Small intestine (tissue), 7 donors: ENCODE results near the gene RGS16. TPM values are rescaled to one million over a fixed set of nuclear protein-coding genes. Genes with fewer than 3 reads are reported as not detected.
A peak's percentile ranks its signal among the peaks of the same experiment; 100 is the strongest.

ENCODE experiments used
- DNase-seq, 2 donors: peaks; one replicate each; pipeline versions ENCODE4 v3.0.0 to v3.0.0-alpha.2; 2013
- FAIRE-seq: peaks from 2 replicates; lab custom pipeline; 2012; peaks lifted over from hg19 to GRCh38; lab: Jason Lieb, UNC
- H3K27ac ChIP-seq, 3 donors: one replicate each; pipeline ENCODE4 v1.5.1; 2013; ENCODE audit warnings: low read length in 2 of 3, mild to moderate bottlenecking in 2 of 3, control low read depth in 1 of 3, inconsistent platforms in 1 of 3, low read depth in 1 of 3, moderate library complexity in 1 of 3
- H3K27me3 ChIP-seq, 3 donors: one replicate each; pipeline ENCODE4 v1.6.1; 2013; ENCODE audit warnings: low read length in 3 of 3, inconsistent platforms in 1 of 3; ENCODE audit not compliant: control insufficient read depth in 3 of 3, insufficient read depth in 3 of 3
- H3K36me3 ChIP-seq, 3 donors: one replicate each; pipeline ENCODE4 v1.6.1; 2013; ENCODE audit warnings: low read length in 3 of 3, inconsistent platforms in 1 of 3, low read depth in 1 of 3, mild to moderate bottlenecking in 1 of 3, moderate library complexity in 1 of 3; ENCODE audit not compliant: control insufficient read depth in 3 of 3, insufficient read depth in 2 of 3
- H3K4me1 ChIP-seq, 3 donors: one replicate each; pipeline ENCODE4 v1.6.1; 2013; ENCODE audit warnings: low read length in 2 of 3, inconsistent platforms in 1 of 3, low read depth in 1 of 3, mild to moderate bottlenecking in 1 of 3, moderate library complexity in 1 of 3; ENCODE audit not compliant: control insufficient read depth in 3 of 3, insufficient read depth in 2 of 3
- H3K4me3 ChIP-seq, 3 donors: one replicate each; pipeline ENCODE4 v1.5.1; 2013; ENCODE audit warnings: low read length in 3 of 3, control low read depth in 1 of 3, inconsistent platforms in 1 of 3, low read depth in 1 of 3, mild to moderate bottlenecking in 1 of 3, moderate library complexity in 1 of 3
- H3K9me3 ChIP-seq, 2 donors: one replicate each; pipeline ENCODE4 v1.6.1; 2013; ENCODE audit warnings: low read depth in 1 of 2, low read length in 1 of 2; ENCODE audit not compliant: control insufficient read depth in 2 of 2, insufficient read depth in 1 of 2
- WGBS, 3 donors: extraction: QIAGEN DNeasy Blood & Tissue Kit; methylation state at CpG; one replicate each; pipeline ENCODE4 v1.1.7; 2013; 5-methylcytosine and 5-hydroxymethylcytosine counted together
- polyA plus RNA-seq, 4 donors: library from polyadenylated mRNA; stranded (reverse) in 3 of 4; unstranded in 1 of 4; fragments of 200-250 nt in 3 of 4; fragments of 120-200 nt in 1 of 4; gene quantifications; one replicate each; pipeline versions ENCODE4 v1.2.1 to v1.2.3, GENCODE V29; 2013
- donor health status: healthy with polysubstance abuse.
- donor health status: control.
- donor health status: control.
- donor health status: Bipolar disorder and iron deficiency.
- donor health status: healthy.

The RGS16 gene
- polyA plus RNA-seq, 4 donors = 0.27 to 2.8 (median 0.88) TPM

DNA sequence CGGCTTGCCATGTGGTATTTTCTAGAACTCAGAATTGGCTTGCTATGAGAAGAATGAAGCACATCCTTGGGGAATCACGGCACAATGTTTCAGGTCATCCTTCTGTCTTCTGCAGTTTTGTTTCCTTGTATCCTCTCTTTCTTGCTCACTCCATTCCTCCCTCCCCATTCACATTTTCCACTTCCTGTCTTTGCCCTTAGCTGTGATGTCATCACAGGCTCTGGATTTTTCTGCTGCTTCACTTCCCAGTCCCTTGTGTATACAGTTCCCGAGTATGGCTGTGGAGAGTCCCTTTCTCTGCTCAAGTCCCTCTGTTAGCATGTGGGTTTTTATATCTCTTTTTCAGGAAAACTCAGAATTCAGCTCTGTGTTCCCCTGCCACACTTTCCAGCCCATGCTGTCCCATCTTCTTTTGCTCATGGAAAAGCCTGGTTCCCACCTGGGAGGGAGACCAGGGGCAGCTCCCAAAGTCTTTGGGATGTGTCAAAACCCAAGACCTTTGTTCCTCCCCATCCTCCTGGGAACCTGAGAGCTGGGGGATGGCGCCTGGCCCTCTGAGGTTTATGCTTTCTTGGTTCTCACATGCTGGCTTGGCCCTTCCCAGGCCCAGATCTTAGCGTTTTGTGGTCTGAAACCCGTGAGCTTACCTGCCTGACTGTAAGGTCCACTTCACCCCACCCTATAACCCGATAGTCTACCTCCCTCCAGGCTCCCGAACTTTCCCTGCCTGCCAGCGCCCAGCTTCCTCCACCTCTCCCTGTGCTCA is 4.8 kb upstream of the RGS16 start:
- DNase-seq (peak in 1 of 2 donors; percentile 23), FAIRE-seq (no peak)
- 82 to 91% (median 90%) methylated on average over 9 of the region's 9 CpGs for WGBS, 3 donors
- H3K36me3 ChIP-seq = no peaks in the 10 kb centered on the region
- no peaks in the 10 kb centered on the region for H3K9me3 ChIP-seq
- peaks cover 0 to 45% (median 2%) of the 10 kb centered on the region in 3 donors for H3K27me3 ChIP-seq
- H3K4me1 ChIP-seq = peaks cover 0 to 7% (median 0%) of the 10 kb centered on the region in 3 donors
- H3K27ac ChIP-seq = peak overlapping the region in 1 of 3 donors; percentile 3
- H3K4me3 ChIP-seq = no peak overlapping the region

DNA sequence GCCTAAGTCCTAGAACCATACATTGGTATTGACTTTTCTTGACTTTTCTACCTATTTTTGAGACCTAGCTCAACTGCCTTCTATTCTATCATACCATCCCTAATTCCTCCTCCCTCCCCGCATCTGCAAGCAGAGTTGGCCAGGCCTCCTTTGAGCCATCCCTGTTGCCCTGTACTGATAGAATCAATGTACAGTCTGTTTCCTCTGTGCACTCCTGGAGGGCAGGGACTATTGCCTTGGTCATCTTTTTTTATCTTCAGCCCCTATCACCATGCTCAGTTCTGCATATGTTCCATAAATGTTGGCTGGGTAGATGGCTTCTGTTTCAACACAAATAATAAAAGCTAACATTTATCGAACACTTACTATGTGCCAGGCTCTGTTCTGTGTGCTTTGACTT is 4.0 kb upstream of the RGS16 start:
- FAIRE-seq = no peak
- no peaks in the 10 kb centered on the region for H3K9me3 ChIP-seq

DNA sequence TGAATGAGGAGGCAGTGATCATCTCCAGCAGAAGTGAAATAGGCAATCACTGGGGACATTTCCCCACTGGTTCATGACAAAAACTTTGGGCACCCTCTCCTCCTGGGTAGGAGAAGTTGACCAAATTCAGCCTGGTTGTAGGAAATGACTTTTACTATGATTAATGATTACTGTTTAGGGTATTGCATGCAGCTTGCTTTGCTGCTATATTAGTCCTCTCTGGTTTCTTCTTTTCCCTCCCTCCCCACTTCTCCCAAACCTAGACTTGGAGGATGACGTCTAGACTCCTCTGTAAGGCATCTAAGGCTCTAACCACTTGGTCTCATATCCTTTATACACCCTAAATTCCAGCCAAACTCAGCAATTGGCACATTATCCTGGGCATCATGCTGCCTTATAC is 3.4 kb upstream of the RGS16 start:
- Histone ChIP-seq H3K4me3 (no peak overlapping the region), H3K27ac (no peak overlapping the region), H3K9me3 (no peaks in the 10 kb centered on the region), H3K4me1 (peaks cover 0 to 9% (median 0%) of the 10 kb centered on the region in 3 donors), H3K36me3 (no peaks in the 10 kb centered on the region), H3K27me3 (peaks cover 0 to 42% (median 0%) of the 10 kb centered on the region in 3 donors)
- WGBS, 3 donors = 73 to 93% (median 89%) methylated on average over 1 of the region's 1 CpG
- DNase-seq (no peak), FAIRE-seq (no peak)

More for the DNA sequence above, 4.0 kb upstream of the RGS16 start:
- peaks cover 0 to 9% (median 0%) of the 10 kb centered on the region in 3 donors for H3K4me1 ChIP-seq
- 64 to 91% (median 89%) methylated on average over 2 of the region's 2 CpGs for WGBS, 3 donors
- H3K27ac ChIP-seq = no peak overlapping the region
- H3K27me3 ChIP-seq = peaks cover 0 to 42% (median 0%) of the 10 kb centered on the region in 3 donors
- DNase-seq = no peak
- H3K36me3 ChIP-seq = no peaks in the 10 kb centered on the region
- H3K4me3 ChIP-seq = no peak overlapping the region

DNA sequence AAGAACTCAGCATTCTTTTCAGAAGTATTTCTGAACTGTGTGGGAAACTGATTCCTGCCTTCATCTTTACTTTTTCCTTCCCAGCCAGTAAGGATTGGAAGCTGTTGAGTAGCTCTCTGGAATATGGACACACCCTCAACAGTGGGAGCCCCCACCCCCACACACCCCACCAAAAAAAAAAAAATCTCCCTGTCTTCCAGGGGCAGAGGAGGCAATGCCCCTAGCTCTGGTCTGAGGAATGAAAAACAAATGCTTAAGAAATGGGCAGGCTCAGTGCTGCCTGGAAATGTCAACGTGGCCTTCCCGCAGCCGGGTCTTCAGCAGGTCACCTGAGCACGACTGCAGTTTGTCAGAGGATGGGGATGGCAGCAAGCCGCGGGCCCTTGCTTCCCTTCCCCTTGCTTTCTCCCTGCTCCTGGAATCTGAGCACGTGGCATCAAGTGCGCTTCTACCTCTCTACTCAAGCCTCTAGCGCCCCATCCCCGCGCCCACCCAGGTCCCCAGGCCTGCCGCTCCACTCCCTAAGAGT is 479 bp downstream of the RGS16 start:
- Histone ChIP-seq H3K36me3 (peaks cover 0 to 3% (median 0%) of the 10 kb centered on the region in 3 donors), H3K27me3 (peaks cover 0 to 32% (median 0%) of the 10 kb centered on the region in 3 donors), H3K27ac (peak overlapping the region in 1 of 3 donors; percentile 18), H3K4me3 (peak overlapping the region in 2 of 3 donors; percentile 38 to 41), H3K4me1 (peaks cover 0 to 9% (median 0%) of the 10 kb centered on the region in 3 donors), H3K9me3 (no peaks in the 10 kb centered on the region)
- 2 to 4% (median 3%) methylated on average over 12 of the region's 12 CpGs for WGBS, 3 donors
- DNase-seq (no peak), FAIRE-seq (no peak)

DNA sequence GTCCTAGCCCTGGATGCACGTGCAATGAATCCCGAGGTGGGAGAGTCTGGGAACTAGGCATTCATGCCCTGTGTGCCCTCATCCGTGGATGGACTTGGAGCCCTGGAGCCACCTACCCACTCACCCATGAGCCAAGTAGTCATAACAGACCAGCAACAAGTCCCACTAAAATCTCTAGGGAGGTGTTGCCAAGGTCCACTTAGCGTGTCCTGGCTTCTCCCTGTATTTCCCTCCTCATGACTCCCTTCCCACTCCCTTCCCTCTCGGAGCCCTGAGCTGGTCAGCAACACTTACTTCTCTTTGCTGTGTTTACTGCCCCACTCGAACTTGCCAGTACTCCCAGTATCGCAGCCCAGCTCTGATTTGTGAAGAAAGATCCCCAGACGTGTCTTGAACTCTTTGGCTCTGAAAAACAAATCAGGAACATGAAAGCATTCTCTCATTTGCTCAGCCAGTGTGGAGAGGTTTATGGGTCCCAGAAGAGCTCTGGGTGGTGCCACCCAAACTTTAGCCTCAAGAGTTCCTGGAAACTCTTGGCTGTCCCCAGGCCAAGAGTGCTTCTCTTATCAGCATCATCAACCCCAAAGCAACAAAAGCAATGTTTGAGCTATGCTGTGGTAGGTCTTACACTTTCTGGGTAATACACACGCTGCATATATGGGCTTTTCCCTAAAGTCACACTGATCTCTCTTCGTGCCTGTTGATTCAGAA is 1.1 kb downstream of the RGS16 start:
- H3K9me3 ChIP-seq = no peaks in the 10 kb centered on the region
- peaks cover 0 to 30% (median 0%) of the 10 kb centered on the region in 3 donors for H3K27me3 ChIP-seq
- 58 to 74% (median 73%) methylated on average over 10 of the region's 10 CpGs for WGBS, 3 donors
- FAIRE-seq = no peak
- H3K4me1 ChIP-seq = peaks cover 0 to 9% (median 0%) of the 10 kb centered on the region in 3 donors
- no peak for DNase-seq
- no peak overlapping the region for H3K4me3 ChIP-seq
- H3K36me3 ChIP-seq = peaks cover 0 to 3% (median 0%) of the 10 kb centered on the region in 3 donors
- H3K27ac ChIP-seq = no peak overlapping the region

DNA sequence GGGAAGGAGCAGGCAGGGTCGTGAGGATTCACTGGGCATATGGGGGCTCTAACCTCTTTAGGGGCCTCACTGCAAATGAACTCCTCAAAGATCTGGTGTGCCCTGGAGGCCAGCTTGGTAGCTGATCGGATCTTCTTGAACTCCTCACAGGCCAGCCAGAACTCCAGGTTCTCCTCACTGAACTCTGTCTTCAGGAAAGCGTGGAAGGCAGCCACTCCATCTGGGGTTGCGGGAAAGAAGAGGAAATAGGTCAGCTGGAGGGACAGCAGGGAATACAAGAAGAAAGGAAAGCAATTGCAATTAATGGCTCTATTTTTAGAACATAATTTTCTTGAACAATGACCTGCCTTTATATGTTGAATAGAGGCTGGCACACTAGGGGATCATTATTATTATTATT is 2.3 kb downstream of the RGS16 start:
- no peak for DNase-seq
- H3K4me3 ChIP-seq = no peak overlapping the region
- peaks cover 0 to 9% (median 0%) of the 10 kb centered on the region in 3 donors for H3K4me1 ChIP-seq
- FAIRE-seq = no peak
- no peaks in the 10 kb centered on the region for H3K9me3 ChIP-seq
- H3K27ac ChIP-seq = no peak overlapping the region
- 75 to 80% (median 80%) methylated on average over 4 of the region's 4 CpGs for WGBS, 3 donors
- H3K27me3 ChIP-seq = peaks cover 0 to 22% (median 0%) of the 10 kb centered on the region in 3 donors
- H3K36me3 ChIP-seq = peaks cover 0 to 3% (median 0%) of the 10 kb centered on the region in 3 donors

DNA sequence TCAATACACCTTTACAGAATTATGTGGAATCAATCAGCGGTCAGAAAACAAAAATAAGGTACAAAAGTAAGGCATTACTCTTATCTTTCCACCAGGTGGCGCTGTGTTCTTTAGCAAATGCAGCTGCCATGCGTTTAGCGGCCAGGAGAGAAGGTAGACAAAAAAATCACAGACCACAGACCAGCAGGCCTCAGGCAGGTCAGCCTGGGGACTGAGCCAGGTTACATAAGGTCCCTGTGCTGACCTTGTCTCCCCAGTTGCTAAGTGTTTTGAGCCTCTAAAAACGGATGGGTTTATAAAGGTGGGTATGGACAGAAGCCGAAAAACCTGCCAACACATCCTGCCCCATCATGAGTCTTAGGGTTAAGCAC is 2.8 kb downstream of the RGS16 start:
- H3K9me3 ChIP-seq = no peaks in the 10 kb centered on the region
- peaks cover 0 to 9% (median 0%) of the 10 kb centered on the region in 3 donors for H3K4me1 ChIP-seq
- WGBS, 3 donors = 22 to 28% (median 26%) methylated on average over 6 of the region's 6 CpGs
- H3K27me3 ChIP-seq = peaks cover 0 to 22% (median 0%) of the 10 kb centered on the region in 3 donors
- DNase-seq (peak; percentile 79 to 81), FAIRE-seq (no peak)
- H3K4me3 ChIP-seq = no peak overlapping the region
- H3K27ac ChIP-seq = no peak overlapping the region
- peaks cover 0 to 3% (median 0%) of the 10 kb centered on the region in 3 donors for H3K36me3 ChIP-seq

DNA sequence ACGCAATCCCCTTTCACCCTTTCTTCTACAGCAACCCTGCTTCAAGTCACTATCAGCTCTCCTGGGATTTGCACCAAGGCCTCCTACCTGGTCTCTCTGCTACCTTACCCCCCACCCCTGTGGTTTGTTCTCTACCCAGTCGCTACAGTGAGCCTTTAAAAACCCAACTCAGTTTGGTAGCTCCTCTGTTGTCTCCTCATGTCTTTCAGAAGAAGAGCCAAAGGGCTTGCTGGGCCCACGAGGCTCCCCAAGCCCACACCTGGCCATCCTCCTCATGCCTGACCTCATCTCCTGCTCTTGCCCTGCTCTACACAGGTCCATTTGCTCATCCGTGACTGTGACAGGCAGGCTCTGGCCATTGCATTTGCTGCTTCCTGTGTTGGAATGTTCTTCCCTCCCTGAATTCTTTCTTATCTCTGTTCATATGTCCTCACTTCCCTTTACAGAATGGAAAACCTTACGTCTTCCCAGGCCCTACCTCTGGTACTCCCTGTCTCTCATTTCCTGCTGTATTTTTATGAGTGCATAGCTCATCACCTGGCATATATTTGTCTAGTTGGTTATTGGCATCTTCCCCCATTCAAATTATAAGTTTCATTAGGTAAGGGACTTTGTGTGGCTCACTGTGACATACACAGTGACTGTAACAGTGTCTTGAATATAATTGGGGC is 3.3 kb downstream of the RGS16 start:
- Histone ChIP-seq H3K36me3 (peaks cover 0 to 3% (median 0%) of the 10 kb centered on the region in 3 donors), H3K9me3 (no peaks in the 10 kb centered on the region), H3K4me3 (no peak overlapping the region), H3K27me3 (peaks cover 0 to 22% (median 0%) of the 10 kb centered on the region in 3 donors), H3K4me1 (peaks cover 0 to 9% (median 0%) of the 10 kb centered on the region in 3 donors), H3K27ac (no peak overlapping the region)
- FAIRE-seq (no peak), DNase-seq (no peak)
- WGBS, 3 donors = 65 to 71% (median 66%) methylated on average over 5 of the region's 5 CpGs
